Activated CD8-positive, alpha-beta memory T cell treated with anti-CD3 and anti-CD28 coated beads, Interleukin-2, amount 50 U/mL, for 24 hours (primary cell): ENCODE data around the gene IL11RA.
"Not testable (repeated sequence)": the region's sequence is repeated elsewhere in the genome, so short reads cannot be mapped to it uniquely, and the experiment has no call there.

Source experiments
- DNase-seq: peaks from one replicate; pipeline ENCODE4 v3.0.0-alpha.2; 2020; ENCODE audit errors: extremely low read depth

Gene IL11RA

GRCh38 chr9:34629491-34629808 lies 22.5 kb upstream of the IL11RA start:
- no peak for DNase-seq

DNA sequence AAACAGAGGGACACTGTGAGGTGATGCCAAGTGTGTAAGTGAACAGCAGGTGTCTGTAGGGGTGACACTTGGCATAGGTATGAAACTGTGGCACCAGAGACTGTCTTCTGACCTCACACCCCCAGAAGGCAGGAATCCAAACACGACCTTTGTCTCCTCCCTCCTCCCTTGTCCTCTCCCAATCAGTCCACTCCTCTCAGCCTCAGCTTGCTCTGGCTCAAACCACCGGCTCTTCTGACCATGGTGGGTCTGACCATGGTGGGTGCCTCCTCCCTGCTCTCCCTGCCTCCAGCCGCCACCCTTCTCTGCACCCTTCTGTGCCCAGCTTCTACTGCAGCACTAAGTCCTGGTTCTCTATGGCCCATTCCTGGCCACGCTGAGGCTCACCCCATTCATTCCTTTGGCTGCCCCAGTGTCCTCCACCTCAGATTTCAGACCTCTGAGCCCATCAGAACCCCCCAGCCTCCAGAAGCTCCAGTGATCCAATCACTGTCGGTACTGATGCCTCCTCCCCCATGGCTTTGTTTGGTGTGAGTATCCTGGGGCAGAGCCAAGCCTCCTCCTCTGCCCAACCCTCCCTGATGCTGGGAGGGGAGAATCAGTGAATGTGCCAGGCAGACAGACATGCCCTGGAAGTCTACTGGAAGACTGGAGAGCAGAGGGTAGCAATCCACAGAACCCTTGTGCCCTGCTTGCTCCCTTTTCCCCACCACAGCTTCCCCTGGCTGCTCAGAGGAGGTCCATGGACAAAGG lies 21.4 kb upstream of the IL11RA start:
- DNase-seq, result no peak

GRCh38 chr9:34633166-34633565 lies 18.8 kb upstream of the IL11RA start:
- DNase-seq, result no peak

GRCh38 chr9:34633851-34634550 lies 18.0 kb upstream of the IL11RA start:
- DNase-seq, result no peak

DNA sequence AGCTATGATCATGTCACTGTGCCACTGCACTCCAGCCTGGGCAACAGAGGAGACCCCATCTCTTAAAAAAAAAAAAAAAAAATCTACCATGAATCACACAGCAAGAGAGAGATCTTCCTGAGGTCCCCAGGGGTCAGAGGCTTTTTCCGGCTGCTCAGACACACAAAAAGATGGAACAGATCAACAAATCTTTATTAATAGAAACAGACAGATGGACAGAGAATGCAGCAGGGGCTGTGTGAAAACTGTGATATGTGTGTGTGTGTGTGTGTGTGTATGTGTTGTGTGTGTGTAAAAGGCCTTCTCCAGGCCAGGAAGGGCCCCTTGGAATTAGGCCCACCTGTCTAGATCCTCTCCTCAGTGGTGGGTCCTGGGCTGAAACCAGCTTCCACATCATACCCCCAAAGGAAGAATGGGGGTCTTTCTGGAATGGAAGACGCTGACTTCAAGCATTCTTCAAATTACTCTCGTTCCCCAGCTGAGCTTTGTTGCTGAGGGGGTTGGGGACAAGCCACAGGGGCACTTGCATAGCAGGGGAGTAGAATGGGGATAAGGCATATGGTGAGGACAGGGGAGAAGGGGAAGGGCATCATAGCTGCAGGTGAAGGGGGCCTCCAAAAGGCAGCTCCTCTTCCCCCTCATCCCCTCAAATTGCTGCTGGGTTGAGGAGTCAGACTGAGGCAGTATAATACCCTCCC lies 17.3 kb upstream of the IL11RA start:
- no peak for DNase-seq

DNA sequence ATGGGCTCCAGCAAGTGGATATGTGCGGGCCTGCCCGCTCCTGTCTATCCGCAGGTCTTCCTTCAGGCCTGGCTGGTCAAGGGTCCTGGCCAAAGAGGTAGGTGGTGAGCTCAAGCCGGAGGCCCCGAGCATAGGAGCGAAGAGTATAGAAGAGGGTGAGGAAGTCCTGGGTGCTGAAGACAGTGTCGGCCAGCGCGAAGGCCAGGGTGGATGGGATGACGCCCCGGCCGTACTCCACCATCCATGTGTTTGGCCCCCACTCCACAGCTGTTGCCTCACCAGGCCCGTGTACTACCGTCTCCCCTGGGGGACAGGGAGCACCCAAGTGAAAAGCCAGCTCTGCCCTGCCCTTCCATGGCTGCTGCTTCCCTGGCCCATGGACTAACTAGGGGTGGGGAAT lies 16.4 kb upstream of the IL11RA start:
- no peak for DNase-seq

DNA sequence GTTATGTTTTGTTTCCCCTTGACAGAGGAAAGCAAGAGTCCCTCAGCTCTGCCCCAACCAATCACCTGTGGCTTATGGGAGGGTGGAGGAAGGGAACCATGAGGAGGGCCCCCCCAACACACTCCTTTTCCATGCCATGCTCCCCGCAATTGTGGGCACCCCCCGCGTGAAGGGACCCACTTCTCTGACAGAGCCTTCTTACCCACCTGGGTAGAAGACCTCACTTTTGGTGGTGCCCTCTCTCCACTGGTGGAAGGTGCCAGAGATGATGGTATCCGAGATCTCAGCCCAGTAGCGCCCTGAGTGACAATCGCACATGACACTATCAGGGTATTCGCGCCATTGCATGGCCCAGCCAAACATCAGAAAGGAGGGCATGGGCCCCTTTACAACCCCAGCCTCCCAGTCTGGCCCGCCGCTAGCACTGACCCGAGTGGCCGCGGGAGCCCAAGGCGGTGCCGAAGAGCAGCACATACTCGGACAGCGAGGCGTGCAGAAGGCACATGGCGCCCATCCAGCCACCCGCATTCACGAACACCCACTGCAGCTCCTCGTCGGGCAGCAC lies 15.1 kb upstream of the IL11RA start:
- no peak for DNase-seq

GRCh38 chr9:34637356-34638137 lies 14.4 kb upstream of the IL11RA start, which contains the start of gene SIGMAR1:
SIGMAR1 (minus strand) TSS chr9:34637787; CDS start chr9:34637697, 90 bp downstream.
- peak; percentile 81 for DNase-seq

DNA sequence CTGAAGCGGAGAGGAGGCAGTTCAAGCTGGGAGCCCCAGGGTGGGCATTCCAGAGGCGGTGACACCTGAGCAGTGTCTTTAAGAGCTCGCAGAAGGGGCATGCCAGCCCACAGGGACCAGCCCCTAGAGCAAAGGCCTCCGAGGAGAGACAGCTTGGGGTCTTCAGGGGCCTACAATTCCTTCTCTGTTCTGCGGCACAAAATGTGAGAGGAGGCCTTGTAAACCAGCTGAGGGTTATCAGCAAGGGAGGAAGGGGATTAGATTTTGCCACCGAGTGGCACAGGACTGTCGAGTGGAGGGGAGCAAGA lies 13.9 kb upstream of the IL11RA start:
- DNase-seq, result no peak

DNA sequence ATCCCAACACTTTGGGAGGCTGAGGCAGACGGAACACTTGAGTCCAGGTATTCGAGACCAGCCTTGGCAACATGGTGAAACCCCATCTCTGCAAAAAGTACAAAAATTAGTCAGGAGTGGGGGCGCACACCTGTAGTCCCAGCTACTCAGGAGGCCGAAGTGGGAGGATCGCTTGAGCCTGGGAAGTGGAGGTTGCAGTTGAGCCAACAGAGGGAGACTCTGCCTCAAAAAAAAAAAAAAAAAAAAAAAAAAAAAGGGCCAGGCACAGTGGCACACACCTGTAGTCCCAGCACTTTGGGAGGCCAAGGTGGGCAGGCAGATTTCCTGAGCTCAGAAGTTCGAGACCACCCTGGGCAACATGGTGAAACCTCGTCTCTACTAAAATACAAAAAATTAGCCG lies 12.7 kb upstream of the IL11RA start:
- not testable (repeated sequence) for DNase-seq

DNA sequence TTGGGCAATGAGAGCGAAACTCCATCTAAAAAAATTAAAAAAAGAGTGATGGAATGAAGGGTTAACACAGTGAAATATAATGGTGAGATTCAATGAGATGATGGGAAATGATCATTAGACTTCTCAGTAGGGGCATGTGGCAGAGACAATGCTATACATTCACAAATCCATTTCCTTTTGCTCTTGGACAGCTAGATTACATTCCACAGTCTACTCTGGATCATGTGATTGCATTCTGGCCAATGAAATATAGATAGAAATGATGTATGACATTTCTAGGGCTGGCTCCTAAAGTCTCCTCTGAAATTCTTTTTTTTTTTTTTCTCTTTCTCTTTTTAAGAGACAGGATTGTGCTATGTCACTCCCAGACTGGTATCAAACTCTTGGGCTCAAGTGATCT lies 9.3 kb upstream of the IL11RA start:
- DNase-seq, result no peak

DNA sequence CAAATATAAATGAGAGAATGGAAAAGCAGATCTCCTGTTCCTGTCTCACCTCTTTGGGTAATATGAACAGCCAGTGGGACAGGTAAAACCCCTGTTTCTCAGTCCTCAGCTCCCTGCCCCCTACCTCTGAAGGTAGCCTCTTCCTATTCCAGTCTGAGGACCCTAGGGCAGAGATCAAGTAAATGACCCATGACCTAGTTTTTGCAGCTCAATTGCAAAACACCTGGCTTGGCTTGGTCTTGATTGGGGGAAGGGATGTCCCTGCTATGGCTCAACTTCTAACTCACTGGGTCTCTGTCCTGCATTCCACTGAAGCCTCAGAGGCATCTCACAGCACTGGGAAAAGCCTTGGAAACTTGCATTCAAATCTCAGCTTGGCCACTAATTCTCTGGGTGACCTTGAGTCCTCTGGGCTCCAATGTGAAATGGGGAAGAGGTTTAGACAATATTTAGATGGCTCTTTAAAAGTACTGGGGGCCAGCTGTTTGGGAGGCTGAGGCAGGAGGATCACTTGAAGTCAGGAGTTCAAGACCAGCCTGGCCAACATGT lies 7.1 kb upstream of the IL11RA start:
- no peak for DNase-seq

- peak; percentile 94 for DNase-seq
Observed at GRCh38 chr9:34646211-34647083, 5.5 kb upstream of the IL11RA start, which contains the start of gene GALT. GALT (plus strand) TSS chr9:34646675; CDS start chr9:34646705, 30 bp downstream.

- no peak for DNase-seq
Observed at GRCh38 chr9:34647084-34647403, 4.9 kb upstream of the IL11RA start.

- no peak for DNase-seq
Observed at GRCh38 chr9:34647651-34648050, 4.3 kb upstream of the IL11RA start.

- no peak for DNase-seq
Observed at GRCh38 chr9:34648673-34649072, 3.3 kb upstream of the IL11RA start.

GRCh38 chr9:34650816-34651215 lies 1.2 kb upstream of the IL11RA start:
- DNase-seq, result no peak

GRCh38 chr9:34651321-34651720 lies 664 bp upstream of the IL11RA start:
- no peak for DNase-seq

DNA sequence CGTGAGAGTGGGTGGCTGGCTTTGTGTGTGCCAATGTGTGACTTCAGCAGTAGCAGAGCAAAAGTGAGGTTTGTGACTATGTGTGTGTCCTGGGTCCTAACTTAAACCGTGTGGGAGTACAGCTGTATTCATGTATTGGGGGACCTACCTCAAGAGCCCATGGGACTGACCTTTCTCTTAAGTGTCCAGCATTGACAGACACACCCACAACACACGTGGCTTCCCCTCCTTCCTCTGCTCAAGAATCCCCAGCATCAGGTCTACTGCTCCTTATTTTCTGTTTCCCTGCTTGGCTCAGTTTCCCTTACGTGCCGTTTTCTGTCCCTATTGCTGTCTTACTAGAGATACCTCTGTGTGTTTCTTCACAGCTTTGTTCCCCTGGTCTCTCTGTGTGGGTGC lies 616 bp downstream of the IL11RA start:
- no peak for DNase-seq

GRCh38 chr9:34653151-34654072 lies 1.4 kb downstream of the IL11RA start:
- no peak for DNase-seq
